Vagina (tissue), 2 donors: ENCODE measurements around the gene ADAMTS16.

ENCODE experiments used
- POLR2A ChIP-seq, 2 donors: fragments of 450-650 bp; IDR thresholded peaks; one replicate each; pipeline ENCODE4 v1.6.1; 2017; ENCODE audit warnings: antibody characterized with exemption in 2 of 2, mild to moderate bottlenecking in 2 of 2, moderate library complexity in 2 of 2
- POLR2AphosphoS5 ChIP-seq, 2 donors: sonication (generic); formaldehyde crosslinking; IDR thresholded peaks; one replicate each; pipeline ENCODE4 v1.9.0; 2017; ENCODE audit warnings: antibody characterized with exemption in 2 of 2, mild to moderate bottlenecking in 2 of 2, low read depth in 1 of 2; ENCODE audit not compliant: insufficient read depth in 1 of 2
- TF ChIP-seq, protein P1 (sequence below), 3 experiments: fragments of 450-650 bp in 2 of 3; fragments of 200-600 bp in 1 of 3; sonication (generic) in 1 of 3; IDR thresholded peaks; one replicate each; pipeline ENCODE4 v1.5.1; 2017 to 2019; ENCODE audit warnings: antibody characterized with exemption in 3 of 3, mild to moderate bottlenecking in 2 of 3, moderate library complexity in 2 of 3

GRCh38 chr5:5242056-5242455 lies 101.9 kb downstream of the ADAMTS16 start:
- TF ChIP-seq POLR2A (IDR thresholded peaks at IDR 0.05): no peak
- TF ChIP-seq, protein P1, sequence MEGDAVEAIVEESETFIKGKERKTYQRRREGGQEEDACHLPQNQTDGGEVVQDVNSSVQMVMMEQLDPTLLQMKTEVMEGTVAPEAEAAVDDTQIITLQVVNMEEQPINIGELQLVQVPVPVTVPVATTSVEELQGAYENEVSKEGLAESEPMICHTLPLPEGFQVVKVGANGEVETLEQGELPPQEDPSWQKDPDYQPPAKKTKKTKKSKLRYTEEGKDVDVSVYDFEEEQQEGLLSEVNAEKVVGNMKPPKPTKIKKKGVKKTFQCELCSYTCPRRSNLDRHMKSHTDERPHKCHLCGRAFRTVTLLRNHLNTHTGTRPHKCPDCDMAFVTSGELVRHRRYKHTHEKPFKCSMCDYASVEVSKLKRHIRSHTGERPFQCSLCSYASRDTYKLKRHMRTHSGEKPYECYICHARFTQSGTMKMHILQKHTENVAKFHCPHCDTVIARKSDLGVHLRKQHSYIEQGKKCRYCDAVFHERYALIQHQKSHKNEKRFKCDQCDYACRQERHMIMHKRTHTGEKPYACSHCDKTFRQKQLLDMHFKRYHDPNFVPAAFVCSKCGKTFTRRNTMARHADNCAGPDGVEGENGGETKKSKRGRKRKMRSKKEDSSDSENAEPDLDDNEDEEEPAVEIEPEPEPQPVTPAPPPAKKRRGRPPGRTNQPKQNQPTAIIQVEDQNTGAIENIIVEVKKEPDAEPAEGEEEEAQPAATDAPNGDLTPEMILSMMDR (IDR thresholded peaks at IDR 0.05): no peak
- TF ChIP-seq POLR2AphosphoS5 (IDR thresholded peaks at IDR 0.05; ENCODE audit: insufficient read depth in 1 of 2, low read depth in 1 of 2): no peak
